NCI-H748 treated with DMSO at 0.1 percent for 48 hours (cell line): ENCODE measurements around the gene MR1.

Experiments used
- DNase-seq: peaks from one replicate; lab custom pipeline; 2025; lab: John Stamatoyannopoulos, UW

MR1 gene

DNA sequence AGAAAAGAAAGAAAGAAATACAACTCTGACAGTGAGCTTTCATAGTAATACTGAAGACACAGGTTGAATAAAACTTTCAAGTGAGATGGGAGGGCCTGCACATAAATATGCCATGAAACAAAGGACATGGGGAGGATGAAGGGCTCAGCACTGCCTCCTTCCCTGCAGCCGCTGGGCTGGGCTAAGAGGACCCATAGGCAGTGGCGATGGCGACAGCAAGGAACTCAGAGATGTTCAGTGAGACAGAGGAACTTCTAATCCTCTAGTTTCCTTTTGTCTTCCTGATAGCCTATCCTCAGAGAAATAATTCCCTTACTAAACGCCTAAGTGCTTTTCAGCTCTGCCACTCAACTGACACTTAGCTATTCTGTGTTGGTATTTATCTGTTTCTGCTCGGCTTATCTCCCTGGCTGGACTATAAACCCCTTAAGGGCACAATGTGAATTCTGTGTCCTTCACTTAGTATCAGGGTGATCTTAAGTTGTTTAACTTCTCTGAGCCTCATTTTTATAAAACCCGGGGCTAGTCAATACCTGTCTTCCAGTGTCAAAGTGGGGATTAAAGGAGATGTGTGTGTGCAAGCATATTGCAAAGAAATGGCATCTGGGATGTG lies 30.3 kb downstream of the MR1 start:
- DNase-seq = no peak

DNA sequence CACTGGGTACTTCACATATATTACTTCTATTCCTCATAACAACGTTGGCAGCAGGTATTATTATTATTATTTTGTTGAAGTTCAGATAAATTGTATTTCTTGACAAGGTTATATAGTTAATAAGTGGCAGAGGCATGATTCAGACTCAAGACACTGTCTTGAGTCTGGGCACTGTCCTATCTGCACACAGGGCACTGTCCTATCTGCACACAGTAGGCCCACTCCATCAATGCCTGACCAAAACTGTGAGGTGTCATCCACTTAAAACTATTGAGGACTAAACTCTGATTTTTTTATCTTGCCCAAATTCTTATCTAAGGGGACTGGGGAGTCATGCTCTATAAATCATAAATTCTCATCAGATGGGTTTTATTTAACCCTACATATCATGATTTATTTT lies 30.9 kb downstream of the MR1 start:
- no peak for DNase-seq

- DNase-seq = no peak
These were observed 39.9 kb downstream of the MR1 start for GRCh38 chr1:181073638-181074037.

DNA sequence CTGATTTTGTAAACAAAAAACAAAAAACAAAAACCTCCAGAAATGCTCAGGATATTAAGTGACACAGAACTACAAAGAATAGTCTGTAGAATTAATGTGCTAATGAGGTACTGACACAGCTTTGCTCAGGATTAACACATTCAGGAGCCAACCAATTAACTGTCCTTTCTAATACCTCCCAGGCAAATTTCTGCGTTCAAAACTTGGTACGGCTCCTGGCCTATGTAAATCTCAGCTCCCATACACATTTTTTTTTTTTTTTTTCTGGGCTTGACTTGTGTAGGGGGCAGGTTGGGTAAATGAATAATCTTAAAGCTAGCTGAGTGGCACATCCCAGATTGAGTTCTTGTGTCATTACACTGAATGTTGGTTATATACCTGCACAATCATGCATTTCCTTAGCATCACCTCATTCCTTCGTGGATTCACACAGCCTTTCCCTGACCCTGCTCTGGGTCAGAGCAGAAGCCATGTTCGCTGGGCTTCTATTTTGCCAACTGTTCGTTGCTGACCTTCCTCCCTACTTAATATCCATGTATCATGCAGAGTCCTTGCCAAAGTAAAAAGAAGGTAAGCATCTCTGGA lies 42.1 kb downstream of the MR1 start:
- DNase-seq = no peak

DNA sequence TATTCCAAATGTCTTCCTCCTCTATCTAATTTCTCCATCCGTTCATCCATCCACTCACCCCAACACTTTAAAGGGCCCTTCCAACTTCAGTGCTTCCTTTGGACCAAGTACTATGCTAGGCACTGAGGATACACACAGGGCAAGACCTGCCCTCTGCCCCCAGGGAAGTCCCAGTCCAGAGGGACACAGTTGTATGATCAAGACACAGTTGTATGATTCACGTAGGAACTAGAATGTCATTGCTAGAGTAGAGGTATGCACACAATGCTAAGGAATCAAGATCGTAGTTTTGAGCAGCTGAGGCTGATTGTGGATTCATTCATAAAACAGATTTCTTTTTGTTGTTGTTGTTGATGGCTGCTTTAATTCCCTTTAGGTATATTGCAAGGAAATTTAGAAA lies 43.1 kb downstream of the MR1 start:
- no peak for DNase-seq

- DNase-seq = no peak
These were observed 43.9 kb downstream of the MR1 start for GRCh38 chr1:181077576-181078242.

- DNase-seq = no peak
These were observed 45.6 kb downstream of the MR1 start for GRCh38 chr1:181079382-181079781.

DNA sequence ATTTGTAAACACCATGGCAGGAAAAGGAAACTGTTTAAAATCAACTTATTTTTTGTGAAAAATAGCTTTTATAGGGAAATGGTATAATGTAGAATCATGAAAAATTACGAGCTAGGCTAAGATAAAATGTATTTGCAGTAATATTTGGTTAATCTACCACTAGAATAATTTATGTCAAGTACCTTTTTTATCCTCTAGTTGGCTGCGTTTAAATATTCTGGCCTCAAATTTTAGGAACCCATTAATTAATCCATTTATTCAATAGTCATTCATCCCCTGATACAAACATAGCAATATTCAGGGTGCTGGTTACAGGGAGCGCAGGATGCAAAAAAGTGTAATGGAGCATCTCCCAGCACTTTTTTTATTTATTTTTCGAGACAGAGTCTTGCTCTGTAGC lies 46.1 kb downstream of the MR1 start:
- no peak for DNase-seq

GRCh38 chr1:181080556-181080955 lies 46.8 kb downstream of the MR1 start:
- no peak for DNase-seq

- DNase-seq = peak; percentile 41
These were observed 47.6 kb downstream of the MR1 start for GRCh38 chr1:181081395-181081794.

DNA sequence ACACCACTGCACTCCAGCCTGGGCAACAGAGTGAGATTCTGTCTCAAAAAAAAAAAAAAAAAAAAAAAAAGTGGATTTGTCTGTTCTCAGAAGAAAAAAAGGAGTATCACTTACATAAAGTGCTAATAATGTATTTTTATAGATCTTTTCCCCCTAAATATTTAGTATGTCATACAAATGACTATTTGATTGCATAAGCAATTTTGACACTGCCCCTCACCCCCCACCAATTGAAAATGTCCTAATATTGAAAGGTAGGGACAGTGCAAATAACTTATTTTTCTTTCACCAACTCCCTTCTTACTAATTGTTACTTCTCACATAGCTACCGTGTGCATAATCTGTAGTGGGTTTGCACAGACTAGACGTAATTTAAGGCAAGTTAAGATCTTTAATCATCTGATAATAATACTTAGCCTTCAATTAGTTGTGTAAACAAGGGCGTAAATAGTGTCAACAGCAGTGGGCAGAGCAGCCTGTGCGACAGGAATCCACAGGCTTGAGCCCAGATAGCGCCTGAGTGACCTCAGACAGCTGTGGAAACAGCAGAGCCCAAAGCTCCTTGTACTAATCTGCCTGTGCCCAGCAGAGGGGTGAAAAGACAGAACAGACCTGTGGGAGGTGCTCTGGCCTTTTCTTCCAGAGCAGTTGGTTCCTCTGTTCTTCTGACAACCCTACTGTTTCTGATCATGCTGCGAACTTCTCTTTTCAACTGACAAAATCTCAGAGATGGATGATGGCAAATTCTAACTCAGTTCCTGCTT lies 50.2 kb downstream of the MR1 start:
- DNase-seq = peak; percentile 75

DNA sequence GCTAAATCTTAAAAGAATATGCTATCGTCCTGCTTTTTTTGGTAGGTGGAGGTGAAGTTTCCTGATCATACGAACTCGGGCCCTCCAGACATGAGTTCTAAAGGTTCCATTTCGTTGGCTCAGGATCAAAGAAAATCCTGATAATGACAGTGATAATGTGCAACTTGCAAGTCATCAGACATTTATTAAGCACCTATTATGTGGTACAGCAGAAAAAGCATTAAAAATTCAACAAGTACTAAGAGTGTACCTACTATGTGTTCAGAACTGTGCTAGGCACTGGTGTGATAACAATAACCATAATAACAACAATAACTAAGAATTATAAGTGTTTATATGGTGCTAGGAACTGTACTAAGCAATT lies 50.8 kb downstream of the MR1 start:
- DNase-seq = no peak

DNA sequence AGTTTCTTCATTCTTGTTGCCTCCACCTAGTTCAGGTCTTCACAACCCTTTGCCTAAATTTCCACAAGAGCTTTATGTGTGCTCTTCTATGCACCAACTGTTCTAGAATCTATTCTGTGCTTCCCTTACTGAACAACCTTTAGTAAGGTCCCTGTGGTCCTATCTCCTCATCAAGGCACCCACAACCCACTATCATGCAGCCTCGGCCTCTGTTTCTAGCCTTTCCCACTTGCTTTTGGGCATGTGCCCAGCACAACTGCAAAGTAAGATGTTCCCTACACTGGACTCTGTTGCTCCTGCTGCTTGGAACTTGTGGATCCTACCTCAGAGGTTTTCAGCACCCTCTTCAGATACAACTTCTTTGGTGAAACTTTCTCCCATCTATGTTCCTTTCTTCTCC lies 52.3 kb downstream of the MR1 start:
- no peak for DNase-seq

GRCh38 chr1:181086926-181087325 lies 53.1 kb downstream of the MR1 start:
- DNase-seq = no peak

DNA sequence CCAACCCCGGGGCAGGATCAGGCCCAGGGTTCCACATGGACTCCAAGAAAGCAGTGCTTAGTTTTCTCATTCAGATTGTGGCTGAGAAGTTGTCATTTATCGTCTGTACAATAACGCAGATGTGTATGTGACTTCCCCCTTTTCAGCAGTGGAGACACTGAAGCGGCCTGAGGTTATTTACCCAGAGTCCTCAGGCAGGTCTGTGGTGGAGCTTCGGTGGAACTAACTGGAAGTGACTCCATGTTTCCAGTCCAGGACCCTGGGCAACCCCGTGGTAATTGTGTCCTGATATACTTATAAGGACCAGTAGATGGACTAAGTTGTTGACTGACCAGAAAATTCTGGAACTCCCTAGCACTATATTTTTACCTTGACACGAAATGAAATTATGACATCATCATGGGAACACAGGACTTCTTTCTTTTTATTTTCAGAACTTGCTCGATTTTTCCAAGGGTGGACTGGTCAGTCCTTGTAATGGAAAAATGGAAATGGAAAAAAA lies 53.7 kb downstream of the MR1 start:
- no peak for DNase-seq

- peak; percentile 83 for DNase-seq
These were observed 54.6 kb downstream of the MR1 start, which contains the start of gene IER5 for GRCh38 chr1:181088079-181089016. Gene IER5 (plus strand): TSS chr1:181088700. CDS start chr1:181088903, 203 bp downstream.

DNA sequence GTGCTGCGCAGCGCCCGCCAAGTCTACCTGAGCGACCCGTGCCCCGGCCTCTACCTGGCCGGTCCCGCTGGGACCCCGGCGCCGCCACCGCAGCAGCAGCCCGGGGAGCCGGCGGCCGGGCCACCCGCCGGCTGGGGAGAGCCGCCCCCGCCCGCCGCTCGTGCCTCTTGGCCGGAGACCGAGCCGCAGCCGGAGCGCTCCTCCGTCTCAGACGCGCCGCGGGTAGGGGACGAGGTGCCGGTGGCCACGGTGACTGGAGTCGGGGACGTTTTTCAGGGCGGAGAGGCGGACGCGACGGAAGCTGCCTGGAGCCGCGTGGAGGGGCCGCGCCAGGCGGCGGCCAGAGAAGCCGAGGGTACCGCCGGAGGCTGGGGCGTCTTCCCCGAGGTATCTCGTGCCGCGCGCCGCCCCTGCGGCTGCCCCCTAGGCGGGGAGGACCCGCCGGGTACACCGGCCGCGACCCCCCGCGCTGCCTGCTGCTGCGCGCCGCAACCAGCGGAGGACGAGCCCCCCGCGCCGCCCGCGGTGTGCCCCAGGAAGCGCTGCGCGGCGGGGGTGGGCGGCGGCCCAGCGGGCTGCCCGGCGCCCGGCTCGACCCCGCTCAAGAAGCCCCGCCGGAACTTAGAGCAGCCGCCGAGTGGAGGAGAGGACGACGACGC lies 55.4 kb downstream of the MR1 start:
- DNase-seq = no peak

DNA sequence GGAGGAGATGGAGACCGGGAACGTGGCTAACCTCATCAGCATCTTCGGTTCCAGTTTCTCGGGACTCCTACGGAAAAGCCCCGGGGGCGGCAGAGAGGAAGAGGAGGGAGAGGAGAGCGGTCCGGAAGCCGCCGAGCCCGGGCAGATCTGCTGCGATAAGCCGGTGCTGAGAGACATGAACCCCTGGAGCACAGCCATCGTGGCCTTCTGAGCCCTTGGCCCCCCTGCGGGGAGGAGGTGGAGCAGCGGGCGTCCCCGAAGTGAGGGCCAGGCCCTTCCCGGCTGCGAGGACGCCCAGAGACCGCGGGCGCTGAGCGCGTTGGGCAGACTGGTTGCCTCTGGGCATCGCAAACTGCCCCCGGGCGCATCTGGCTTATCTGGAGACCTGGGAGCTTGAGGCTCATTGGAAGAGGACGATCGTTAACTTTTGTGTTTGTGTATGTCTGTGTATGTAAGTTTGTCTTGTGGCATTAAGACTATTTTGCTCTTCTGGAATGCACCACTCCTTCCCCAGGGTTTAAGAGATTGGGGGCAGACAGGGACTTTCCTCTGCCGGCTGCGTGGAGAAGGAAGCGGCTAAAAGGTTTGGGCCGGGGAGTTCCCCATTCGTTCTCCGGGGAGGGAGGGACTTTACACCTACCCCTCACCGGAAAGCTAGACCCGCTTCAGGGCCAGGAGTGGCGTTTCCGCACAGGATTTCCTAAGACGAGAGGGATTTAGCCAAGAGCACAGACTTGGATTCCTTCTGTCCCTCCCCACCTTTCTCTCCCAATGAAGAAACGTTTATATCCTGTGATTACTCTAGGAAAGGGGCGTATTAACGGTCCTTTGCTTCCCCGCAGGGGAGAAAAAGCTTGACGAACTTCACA lies 56.1 kb downstream of the MR1 start:
- DNase-seq = peak; percentile 14

- no peak for DNase-seq
These were observed 56.9 kb downstream of the MR1 start for GRCh38 chr1:181090641-181091126.
